GM18498 (cell line): ENCODE measurements around the gene AP1G1.
"Not testable (repeated sequence)": the region's sequence is repeated elsewhere in the genome, so short reads cannot be mapped to it uniquely, and the experiment has no call there.

Experiments used
- ATAC-seq: cut with Tn5 transposase; IDR thresholded peaks from one replicate; pipeline ENCODE4 v1.9.1; 2021; ENCODE audit warnings: mild to moderate bottlenecking, moderate library complexity; ENCODE audit not compliant: unreplicated experiment

AP1G1 gene

GRCh38 chr16:71811261-71811803, 2.7 kb upstream of the AP1G1 start:
- ATAC-seq = no peak

GRCh38 chr16:71810155-71810530, 1.5 kb upstream of the AP1G1 start:
- ATAC-seq = not testable (repeated sequence)

- ATAC-seq = peak; percentile 36
These were observed 585 bp downstream of the AP1G1 start for GRCh38 chr16:71807905-71808592.

- no peak for ATAC-seq
These were observed 5.3 kb downstream of the AP1G1 start for GRCh38 chr16:71803305-71803690.

GRCh38 chr16:71796501-71797097, 12.0 kb downstream of the AP1G1 start:
- no peak for ATAC-seq

- ATAC-seq = no peak
These were observed 13.7 kb downstream of the AP1G1 start for GRCh38 chr16:71794943-71795342.

- no peak for ATAC-seq
These were observed 14.6 kb downstream of the AP1G1 start for GRCh38 chr16:71794018-71794417.

- ATAC-seq = no peak
These were observed 16.5 kb downstream of the AP1G1 start for GRCh38 chr16:71792176-71792575.

- ATAC-seq = not testable (repeated sequence)
These were observed 18.3 kb downstream of the AP1G1 start for GRCh38 chr16:71790329-71790728.

GRCh38 chr16:71789136-71789535, 19.5 kb downstream of the AP1G1 start:
- no peak for ATAC-seq

- ATAC-seq = no peak
These were observed 20.1 kb downstream of the AP1G1 start for GRCh38 chr16:71788578-71788977.

GRCh38 chr16:71785143-71785542, 23.5 kb downstream of the AP1G1 start:
- not testable (repeated sequence) for ATAC-seq

GRCh38 chr16:71784093-71784492, 24.5 kb downstream of the AP1G1 start:
- ATAC-seq = no peak

- ATAC-seq = no peak
These were observed 26.9 kb downstream of the AP1G1 start for GRCh38 chr16:71781741-71782140.

GRCh38 chr16:71780521-71781089, 28.0 kb downstream of the AP1G1 start:
- ATAC-seq = no peak

- no peak for ATAC-seq
These were observed 29.9 kb downstream of the AP1G1 start for GRCh38 chr16:71778780-71779179.

- ATAC-seq = no peak
These were observed 31.3 kb downstream of the AP1G1 start for GRCh38 chr16:71777329-71777728.

- ATAC-seq = no peak
These were observed 32.7 kb downstream of the AP1G1 start for GRCh38 chr16:71775949-71776348.

- ATAC-seq = no peak
These were observed 37.1 kb downstream of the AP1G1 start for GRCh38 chr16:71771571-71771970.

- no peak for ATAC-seq
These were observed 39.4 kb downstream of the AP1G1 start for GRCh38 chr16:71769222-71769621.

GRCh38 chr16:71767060-71767900, 41.4 kb downstream of the AP1G1 start:
- ATAC-seq = no peak
